Upper lobe of left lung (tissue), 4 donors: ENCODE results near the gene LDLRAD3.

Experiments used
- EP300 ChIP-seq, 4 donors: sonication (generic); formaldehyde crosslinking; IDR thresholded peaks; one replicate each; pipeline ENCODE4 v1.5.1; 2017; ENCODE audit warnings: antibody characterized with exemption in 4 of 4, control low read depth in 2 of 4
- POLR2A ChIP-seq, 4 donors: fragments of 450-650 bp; IDR thresholded peaks; one replicate each; pipeline ENCODE4 v1.5.1; 2016 to 2017; ENCODE audit warnings: antibody characterized with exemption in 4 of 4, mild to moderate bottlenecking in 2 of 4
- TF ChIP-seq, protein P1 (sequence below), 6 experiments: fragments of 450-650 bp in 4 of 6; fragments of 200-600 bp in 2 of 6; sonication (generic) in 2 of 6; IDR thresholded peaks; one replicate each; pipeline ENCODE4 v1.5.1; 2016 to 2019; ENCODE audit warnings: antibody characterized with exemption in 6 of 6

DNA sequence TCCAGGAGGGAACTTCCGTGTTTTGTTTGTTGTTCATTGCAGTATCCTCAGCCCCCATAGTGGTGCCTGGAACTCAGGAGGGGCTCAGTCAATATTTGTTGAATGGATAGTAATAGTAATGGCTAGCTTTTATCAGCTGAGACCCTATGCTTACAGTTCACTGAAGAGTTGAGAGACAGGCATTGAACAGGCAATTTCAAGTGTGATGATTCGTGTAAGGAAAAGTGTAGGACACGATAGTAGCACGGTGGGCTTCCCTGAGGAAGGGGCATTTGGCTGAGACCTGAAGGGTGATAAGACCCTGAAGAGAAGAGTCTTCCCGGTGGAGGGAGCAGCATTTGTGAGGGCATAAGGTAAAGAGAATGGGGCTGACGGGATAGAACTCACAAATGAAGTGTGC lies 186.1 kb downstream of the LDLRAD3 start:
- TF ChIP-seq, protein P1, sequence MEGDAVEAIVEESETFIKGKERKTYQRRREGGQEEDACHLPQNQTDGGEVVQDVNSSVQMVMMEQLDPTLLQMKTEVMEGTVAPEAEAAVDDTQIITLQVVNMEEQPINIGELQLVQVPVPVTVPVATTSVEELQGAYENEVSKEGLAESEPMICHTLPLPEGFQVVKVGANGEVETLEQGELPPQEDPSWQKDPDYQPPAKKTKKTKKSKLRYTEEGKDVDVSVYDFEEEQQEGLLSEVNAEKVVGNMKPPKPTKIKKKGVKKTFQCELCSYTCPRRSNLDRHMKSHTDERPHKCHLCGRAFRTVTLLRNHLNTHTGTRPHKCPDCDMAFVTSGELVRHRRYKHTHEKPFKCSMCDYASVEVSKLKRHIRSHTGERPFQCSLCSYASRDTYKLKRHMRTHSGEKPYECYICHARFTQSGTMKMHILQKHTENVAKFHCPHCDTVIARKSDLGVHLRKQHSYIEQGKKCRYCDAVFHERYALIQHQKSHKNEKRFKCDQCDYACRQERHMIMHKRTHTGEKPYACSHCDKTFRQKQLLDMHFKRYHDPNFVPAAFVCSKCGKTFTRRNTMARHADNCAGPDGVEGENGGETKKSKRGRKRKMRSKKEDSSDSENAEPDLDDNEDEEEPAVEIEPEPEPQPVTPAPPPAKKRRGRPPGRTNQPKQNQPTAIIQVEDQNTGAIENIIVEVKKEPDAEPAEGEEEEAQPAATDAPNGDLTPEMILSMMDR (IDR thresholded peaks at IDR 0.05), result no peak
- TF ChIP-seq POLR2A (IDR thresholded peaks at IDR 0.05) (no peak), EP300 (IDR thresholded peaks at IDR 0.05) (no peak)
